Activated naive CD4-positive, alpha-beta T cell treated with anti-CD3 and anti-CD28 coated beads, Interleukin-2, amount 10 ng/mL, durations not matched to agents 7 days and 5 days (primary cell): ENCODE results near the gene RASL10B.
A peak's percentile ranks its signal among the peaks of the same experiment; 100 is the strongest.

Experiments
- CTCF ChIA-PET: fragments of 350-600 bp; sonication (Branson Sonifier 250); formaldehyde crosslinking; loops from one replicate; lab custom pipeline; 2021; ENCODE audit warnings: antibody characterized with exemption; lab: Charles Lee
- DNase-seq: peaks from one replicate; pipeline ENCODE4 v3.0.0-alpha.2; 2020
- H3K27ac Mint-ChIP-seq: one replicate; pipeline ENCODE4 v1.8.0; 2021; ENCODE audit warnings: mild to moderate bottlenecking, moderate library complexity, mixed read lengths
- H3K27me3 Mint-ChIP-seq: one replicate; pipeline ENCODE4 v1.8.0; 2021; ENCODE audit warnings: mild to moderate bottlenecking, mixed read lengths
- H3K36me3 Mint-ChIP-seq: one replicate; pipeline ENCODE4 v1.8.0; 2021; ENCODE audit warnings: mixed read lengths
- H3K4me1 Mint-ChIP-seq: one replicate; pipeline ENCODE4 v1.8.0; 2021; ENCODE audit warnings: mixed read lengths
- H3K4me3 Mint-ChIP-seq: one replicate; pipeline ENCODE4 v1.8.0; 2021; ENCODE audit warnings: mild to moderate bottlenecking, moderate library complexity, mixed read lengths
- H3K9me3 Mint-ChIP-seq: one replicate; pipeline ENCODE4 v1.8.0; 2021; ENCODE audit warnings: mixed read lengths

RASL10B gene

GRCh38 chr17:35727635-35728034, 3.8 kb upstream of the RASL10B start:
- no peak overlapping the region for H3K27ac Mint-ChIP-seq
- peaks cover 22% of the 10 kb centered on the region for H3K27me3 Mint-ChIP-seq
- peaks cover 21% of the 10 kb centered on the region for H3K36me3 Mint-ChIP-seq

GRCh38 chr17:35728551-35728950, 2.9 kb upstream of the RASL10B start:
- H3K27ac Mint-ChIP-seq, result no peak overlapping the region
- DNase-seq, result no peak
- H3K4me3 Mint-ChIP-seq, result no peak overlapping the region
- H3K4me1 Mint-ChIP-seq, result peaks cover 11% of the 10 kb centered on the region
- CTCF ChIA-PET, result interaction anchor here (2.9 to 3.4 kb wide), 2 partner anchors 19 to 35 kb away, joined by 11 read pairs; no protein-coding TSS in a partner anchor
- H3K27me3 Mint-ChIP-seq, result peaks cover 29% of the 10 kb centered on the region
- H3K36me3 Mint-ChIP-seq, result peaks cover 21% of the 10 kb centered on the region
- no peaks in the 10 kb centered on the region for H3K9me3 Mint-ChIP-seq

More at GRCh38 chr17:35727635-35728034, 3.8 kb upstream of the RASL10B start:
- no peak for DNase-seq
- Mint-ChIP-seq H3K9me3 (no peaks in the 10 kb centered on the region), H3K4me1 (peaks cover 11% of the 10 kb centered on the region), H3K4me3 (no peak overlapping the region)
- CTCF ChIA-PET, result interaction anchor here (2.9 to 3.4 kb wide), 2 partner anchors 20 to 36 kb away, joined by 11 read pairs; no protein-coding TSS in a partner anchor

- H3K27ac Mint-ChIP-seq, result no peak overlapping the region
- H3K4me1 Mint-ChIP-seq, result peaks cover 11% of the 10 kb centered on the region
- peaks cover 17% of the 10 kb centered on the region for H3K36me3 Mint-ChIP-seq
- H3K9me3 Mint-ChIP-seq, result no peaks in the 10 kb centered on the region
- H3K27me3 Mint-ChIP-seq, result peaks cover 34% of the 10 kb centered on the region
- CTCF ChIA-PET, result interaction anchor here (3.4 kb wide), 1 partner anchor 35 kb away, joined by 11 read pairs; no protein-coding TSS in a partner anchor
- H3K4me3 Mint-ChIP-seq, result no peak overlapping the region
- DNase-seq, result no peak
These were observed 2.0 kb upstream of the RASL10B start for GRCh38 chr17:35729405-35729833.

- Mint-ChIP-seq H3K27ac (no peak overlapping the region), H3K27me3 (peaks cover 34% of the 10 kb centered on the region), H3K9me3 (no peaks in the 10 kb centered on the region), H3K36me3 (peaks cover 6% of the 10 kb centered on the region), H3K4me3 (peak overlapping the region; percentile 55), H3K4me1 (peaks cover 11% of the 10 kb centered on the region)
- CTCF ChIA-PET, result interaction anchor here (0.7 to 1.4 kb wide), 2 partner anchors 17 to 117 kb away, joined by 3 to 6 read pairs; no protein-coding TSS in a partner anchor
- no peak for DNase-seq
These were observed 936 bp upstream of the RASL10B start for GRCh38 chr17:35730400-35731005.

- no peak for DNase-seq
- H3K27me3 Mint-ChIP-seq, result peaks cover 38% of the 10 kb centered on the region
- H3K27ac Mint-ChIP-seq, result no peak overlapping the region
- peaks cover 2% of the 10 kb centered on the region for H3K36me3 Mint-ChIP-seq
- CTCF ChIA-PET, result interaction anchor here (1.4 kb wide), 1 partner anchor 15 kb away, joined by 6 read pairs; no protein-coding TSS in a partner anchor
- H3K9me3 Mint-ChIP-seq, result no peaks in the 10 kb centered on the region
- peak overlapping the region; percentile 11 for H3K4me3 Mint-ChIP-seq
- H3K4me1 Mint-ChIP-seq, result peaks cover 11% of the 10 kb centered on the region
These were observed 722 bp downstream of the RASL10B start for GRCh38 chr17:35731917-35732805.

- CTCF ChIA-PET, result no interaction called here
- H3K4me3 Mint-ChIP-seq, result no peak overlapping the region
These were observed 1.3 kb downstream of the RASL10B start for GRCh38 chr17:35732806-35733136.

GRCh38 chr17:35733366-35733765, 1.9 kb downstream of the RASL10B start:
- CTCF ChIA-PET, result no interaction called here
- DNase-seq, result no peak
- Mint-ChIP-seq H3K4me3 (no peak overlapping the region), H3K27ac (no peak overlapping the region), H3K9me3 (no peaks in the 10 kb centered on the region), H3K27me3 (peaks cover 42% of the 10 kb centered on the region), H3K4me1 (peaks cover 11% of the 10 kb centered on the region), H3K36me3 (peaks cover 2% of the 10 kb centered on the region)

More at GRCh38 chr17:35732806-35733136, 1.3 kb downstream of the RASL10B start:
- DNase-seq, result no peak
- peaks cover 11% of the 10 kb centered on the region for H3K4me1 Mint-ChIP-seq
- H3K27me3 Mint-ChIP-seq, result peaks cover 38% of the 10 kb centered on the region
- H3K27ac Mint-ChIP-seq, result no peak overlapping the region
- H3K9me3 Mint-ChIP-seq, result no peaks in the 10 kb centered on the region
- H3K36me3 Mint-ChIP-seq, result peaks cover 2% of the 10 kb centered on the region

GRCh38 chr17:35734396-35734795, 3.0 kb downstream of the RASL10B start:
- Mint-ChIP-seq H3K4me1 (peaks cover 11% of the 10 kb centered on the region), H3K4me3 (no peak overlapping the region), H3K9me3 (no peaks in the 10 kb centered on the region), H3K27me3 (peaks cover 53% of the 10 kb centered on the region), H3K36me3 (peaks cover 2% of the 10 kb centered on the region), H3K27ac (no peak overlapping the region)
- CTCF ChIA-PET, result no interaction called here
- no peak for DNase-seq

- CTCF ChIA-PET, result interaction anchor here (2.4 kb wide), 1 partner anchor 12 kb away, joined by 7 read pairs; no protein-coding TSS in a partner anchor
- Mint-ChIP-seq H3K4me3 (no peak overlapping the region), H3K4me1 (peaks cover 11% of the 10 kb centered on the region), H3K9me3 (no peaks in the 10 kb centered on the region), H3K36me3 (peaks cover 2% of the 10 kb centered on the region), H3K27me3 (peaks cover 61% of the 10 kb centered on the region), H3K27ac (no peak overlapping the region)
- no peak for DNase-seq
These were observed 3.8 kb downstream of the RASL10B start for GRCh38 chr17:35735036-35735805.

- H3K4me1 Mint-ChIP-seq, result peaks cover 5% of the 10 kb centered on the region
- H3K36me3 Mint-ChIP-seq, result no peaks in the 10 kb centered on the region
- no peak overlapping the region for H3K4me3 Mint-ChIP-seq
- no peaks in the 10 kb centered on the region for H3K9me3 Mint-ChIP-seq
- CTCF ChIA-PET, result interaction anchor here (1.4 to 2.4 kb wide), 2 partner anchors 11 to 13 kb away, joined by 3 to 7 read pairs; no protein-coding TSS in a partner anchor
- no peak overlapping the region for H3K27ac Mint-ChIP-seq
- H3K27me3 Mint-ChIP-seq, result peaks cover 60% of the 10 kb centered on the region
- no peak for DNase-seq
These were observed 4.8 kb downstream of the RASL10B start for GRCh38 chr17:35736236-35736635.

GRCh38 chr17:35738519-35739133, 7.2 kb downstream of the RASL10B start:
- H3K36me3 Mint-ChIP-seq, result no peaks in the 10 kb centered on the region
- no peak overlapping the region for H3K4me3 Mint-ChIP-seq
- CTCF ChIA-PET, result interaction anchor here (0.9 to 1.4 kb wide), 2 partner anchors 9 to 25 kb away, joined by 3 to 4 read pairs; no protein-coding TSS in a partner anchor
- H3K4me1 Mint-ChIP-seq, result peaks cover 9% of the 10 kb centered on the region
- peaks cover 64% of the 10 kb centered on the region for H3K27me3 Mint-ChIP-seq
- no peak overlapping the region for H3K27ac Mint-ChIP-seq
- H3K9me3 Mint-ChIP-seq, result no peaks in the 10 kb centered on the region
- DNase-seq, result no peak

- Mint-ChIP-seq H3K9me3 (no peaks in the 10 kb centered on the region), H3K36me3 (no peaks in the 10 kb centered on the region)
These were observed 8.8 kb downstream of the RASL10B start for GRCh38 chr17:35740216-35740615.

More at GRCh38 chr17:35740216-35740615, 8.8 kb downstream of the RASL10B start:
- Mint-ChIP-seq H3K4me1 (peaks cover 9% of the 10 kb centered on the region), H3K27ac (no peak overlapping the region), H3K27me3 (peaks cover 72% of the 10 kb centered on the region), H3K4me3 (no peak overlapping the region)
- no peak for DNase-seq
- CTCF ChIA-PET, result interaction anchor here (1.3 kb wide), 1 partner anchor 127 kb away, joined by 4 read pairs; no protein-coding TSS in a partner anchor
